Motor neuron (in vitro differentiated cells): ENCODE measurements around the gene BICC1. TPM values are rescaled to one million over a fixed set of nuclear protein-coding genes. Genes with fewer than 3 reads are reported as not detected.

Experiments
- total RNA-seq, 8 experiments: library from RNA; unstranded; fragments of 300-600 nt; gene quantifications; 2 replicates each; pipeline versions ENCODE4 v1.2.3 to v1.2.4, GENCODE V29; 2022

BICC1 gene
- total RNA-seq, 8 experiments from 2014 or later, result 0.15 to 28.2 (median 3.2) TPM

Other genes with a start within 250 kb of the BICC1 start
- 10 to 100 TPM in 7 of 8 experiments, 1 to 10 TPM in 1; 8.5 to 12.4 (median 11.6) TPM for gene IPMK, start 245.0 kb upstream of the BICC1 start, total RNA-seq
- gene CISD1, start 243.7 kb upstream of the BICC1 start, total RNA-seq, result 10 to 100 TPM; 32.0 to 65.0 (median 41.4) TPM
- 10 to 100 TPM; 11.5 to 27.3 (median 20.8) TPM for gene UBE2D1, start 177.9 kb upstream of the BICC1 start, total RNA-seq
- 10 to 100 TPM; 26.1 to 64.8 (median 30.7) TPM for gene TFAM, start 127.5 kb upstream of the BICC1 start, total RNA-seq